Left hindlimb (tissue), 1 donor: ENCODE data around the gene NFIA.

ENCODE experiments used
- DNase-seq: peaks from one replicate; pipeline ENCODE4 v3.0.0-alpha.2; 2018

Gene NFIA

GRCh38 chr1:61085206-61085982 is 3.0 kb downstream of the NFIA start:
- no peak for DNase-seq

DNA sequence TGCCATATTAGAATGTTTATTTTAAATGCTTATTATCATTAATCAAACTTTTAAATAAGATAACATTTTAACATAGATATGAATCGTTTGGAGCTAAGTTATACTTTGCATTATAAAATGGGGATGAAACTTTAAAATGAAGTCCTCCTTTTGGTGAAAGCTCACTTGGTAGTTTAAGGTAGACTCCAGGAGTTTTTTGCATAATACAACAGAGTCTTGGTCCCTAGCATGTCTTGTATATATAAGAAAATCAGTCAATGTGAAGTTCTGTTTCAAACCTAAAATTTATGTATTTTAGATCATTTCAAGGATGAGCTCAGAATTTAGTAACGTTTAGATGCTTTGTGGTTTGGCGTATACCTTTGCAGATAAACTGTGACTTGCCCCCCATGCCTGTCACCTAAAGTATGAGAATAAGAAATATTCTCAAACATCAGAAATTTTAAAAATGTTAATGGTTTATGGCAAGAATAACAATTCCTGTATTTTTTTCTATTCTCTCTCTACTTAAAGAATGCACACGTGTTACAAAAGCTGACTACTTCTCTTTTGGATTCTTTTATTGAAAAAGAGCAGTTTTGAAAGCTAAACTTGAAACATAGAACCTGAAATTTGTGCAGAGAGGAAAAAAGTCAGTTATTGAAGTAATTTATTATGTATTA is 3.8 kb downstream of the NFIA start:
- DNase-seq: no peak

DNA sequence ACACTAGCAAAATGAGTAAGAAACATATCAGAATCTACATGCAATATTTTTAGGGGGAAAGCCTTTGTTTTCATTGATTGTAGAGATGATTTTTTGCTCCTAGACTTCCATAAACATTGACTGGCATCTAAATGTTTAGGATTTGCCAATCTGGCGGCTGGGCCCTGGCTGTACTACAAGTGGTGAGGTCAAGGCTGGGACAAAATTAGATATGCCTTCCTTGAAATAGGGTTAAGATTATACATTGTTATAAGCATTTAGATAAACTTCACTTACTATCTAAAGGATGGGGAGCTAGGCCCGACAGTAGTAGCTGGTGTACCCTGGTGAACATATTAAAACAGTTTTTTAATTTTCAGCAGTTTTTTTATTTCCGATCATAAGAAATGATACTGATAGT is 5.2 kb downstream of the NFIA start:
- no peak for DNase-seq

- no peak for DNase-seq
Observed at GRCh38 chr1:61088163-61088974, 6.0 kb downstream of the NFIA start.

- no peak for DNase-seq
Observed at GRCh38 chr1:61089338-61089737, 7.0 kb downstream of the NFIA start.

DNA sequence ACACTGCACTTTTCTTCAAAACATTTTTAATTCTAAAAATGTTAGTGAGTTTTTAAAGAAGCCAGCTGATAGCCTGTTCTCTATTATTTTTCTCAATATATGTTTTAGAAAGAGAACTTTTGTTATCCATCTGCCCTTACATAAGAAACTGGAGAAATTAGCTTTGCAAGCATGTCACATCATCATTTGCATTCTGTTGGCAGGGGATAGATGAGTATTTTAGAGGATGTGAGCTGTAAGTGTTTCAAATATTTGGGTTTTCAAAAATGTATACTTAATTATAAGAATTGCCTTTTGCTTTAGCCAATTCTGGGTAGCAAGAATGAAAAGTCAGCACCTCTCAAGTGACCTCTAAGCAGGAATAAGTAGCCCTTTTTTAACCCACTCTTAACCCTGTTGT is 7.4 kb downstream of the NFIA start:
- DNase-seq: no peak

DNA sequence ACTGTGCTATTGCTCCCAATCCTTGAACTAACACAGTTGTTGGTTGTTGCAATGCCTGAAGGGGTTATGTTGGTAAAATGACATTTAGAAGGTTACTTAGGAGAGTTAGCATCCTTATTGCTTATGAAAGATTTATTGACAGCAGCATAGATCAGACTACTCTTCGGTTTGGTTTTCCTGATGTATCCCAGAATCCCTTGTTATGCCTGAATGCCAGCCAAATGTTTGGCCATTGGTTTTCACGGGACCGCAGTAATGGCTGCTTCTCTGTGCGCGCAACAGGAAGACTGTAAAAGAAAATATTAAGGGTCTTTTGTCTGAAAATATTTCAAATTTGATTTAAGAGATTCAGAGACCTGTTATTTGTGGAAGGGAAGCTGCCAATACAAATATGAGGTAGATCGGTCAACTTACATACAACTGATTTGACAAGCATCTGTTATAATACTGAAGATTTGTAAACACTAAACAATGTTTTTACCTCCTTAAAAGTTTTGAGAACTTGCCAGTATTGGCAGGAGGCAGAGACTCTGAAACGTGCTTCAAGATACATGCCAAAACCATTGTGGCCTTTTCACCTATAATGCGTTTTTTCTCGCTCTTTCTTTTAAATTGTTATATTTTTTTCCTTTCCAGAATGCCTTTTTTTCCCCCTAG is 8.3 kb downstream of the NFIA start:
- no peak for DNase-seq

GRCh38 chr1:61091455-61091854 is 9.1 kb downstream of the NFIA start:
- no peak for DNase-seq

DNA sequence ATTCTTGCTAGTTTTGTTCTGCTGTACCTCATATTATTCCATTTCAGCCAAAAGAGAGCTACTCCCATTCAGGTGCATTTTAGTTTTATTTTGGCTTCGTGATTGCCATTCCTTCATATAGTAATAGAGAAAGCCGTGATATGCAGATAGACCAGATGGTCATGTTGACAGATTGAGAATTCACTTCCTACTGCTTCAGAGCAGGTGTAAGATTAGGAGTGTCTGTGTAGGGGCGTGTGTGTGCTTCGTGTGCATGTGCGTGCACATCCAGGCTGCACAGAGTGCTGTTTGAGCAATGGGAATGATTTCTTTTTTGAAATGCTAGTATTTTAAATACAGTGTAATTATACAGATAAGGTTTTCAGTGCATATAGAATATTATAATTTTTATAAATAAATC is 10.3 kb downstream of the NFIA start:
- DNase-seq: no peak

GRCh38 chr1:61093525-61094137 is 11.3 kb downstream of the NFIA start:
- DNase-seq: no peak

GRCh38 chr1:61094677-61095469 is 12.5 kb downstream of the NFIA start:
- DNase-seq: no peak

DNA sequence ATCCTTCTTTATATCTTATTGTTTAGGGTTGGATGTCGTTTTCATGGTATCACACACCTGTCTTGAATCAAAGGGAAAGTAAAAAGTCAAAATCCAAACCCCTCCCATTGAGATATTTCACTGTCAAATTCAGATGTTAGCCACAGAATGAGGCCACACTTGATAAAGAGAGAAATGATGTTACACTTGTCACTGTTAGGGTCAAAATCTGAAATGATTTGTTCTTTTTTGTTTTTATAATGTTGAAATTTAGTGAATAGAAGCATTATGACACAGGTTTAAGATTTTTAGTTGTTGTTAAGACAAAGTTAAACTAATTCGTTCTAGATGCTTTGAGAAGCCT is 13.1 kb downstream of the NFIA start:
- DNase-seq: no peak

- DNase-seq: no peak
Observed at GRCh38 chr1:61097317-61097716, 15.0 kb downstream of the NFIA start.

DNA sequence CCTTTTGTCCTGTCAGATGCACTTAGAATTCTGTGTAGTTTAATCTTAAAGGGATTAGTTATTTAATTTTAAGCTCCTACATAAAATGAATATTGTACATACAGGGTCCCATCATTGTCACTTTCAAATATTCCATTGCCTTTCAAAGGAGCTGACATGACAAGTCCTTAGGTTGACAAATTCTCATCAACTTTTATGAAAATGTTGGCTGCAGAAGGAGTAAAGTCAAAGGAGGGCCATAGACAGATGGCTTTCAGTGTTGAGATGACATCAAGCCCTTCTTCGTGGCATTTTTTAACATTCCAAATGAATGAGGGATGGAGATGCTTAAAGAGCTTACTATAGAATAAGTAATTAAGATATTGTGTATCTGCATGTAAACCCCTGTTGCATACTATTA is 15.4 kb downstream of the NFIA start:
- no peak for DNase-seq

- no peak for DNase-seq
Observed at GRCh38 chr1:61098333-61098732, 16.0 kb downstream of the NFIA start.

- no peak for DNase-seq
Observed at GRCh38 chr1:61098906-61099437, 16.6 kb downstream of the NFIA start.

DNA sequence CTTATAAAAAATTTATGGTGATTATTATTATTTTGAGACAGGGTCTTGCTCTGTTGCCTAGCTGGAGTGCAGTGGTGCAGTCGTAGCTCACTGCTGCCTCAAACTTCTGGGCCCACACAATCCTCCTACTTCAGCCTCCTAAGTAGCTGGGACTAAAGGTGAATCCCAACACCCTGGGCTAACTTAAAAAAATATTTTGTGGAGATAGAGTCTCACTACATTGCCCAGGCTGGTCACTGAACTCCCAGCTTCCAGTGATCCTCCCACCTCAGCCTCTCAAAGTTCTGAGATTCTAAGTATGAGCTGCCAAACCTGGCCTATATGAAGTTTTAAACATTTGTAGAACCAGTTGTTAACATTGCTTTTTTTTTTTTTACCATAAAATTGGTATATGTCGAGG is 18.2 kb downstream of the NFIA start:
- DNase-seq: no peak

DNA sequence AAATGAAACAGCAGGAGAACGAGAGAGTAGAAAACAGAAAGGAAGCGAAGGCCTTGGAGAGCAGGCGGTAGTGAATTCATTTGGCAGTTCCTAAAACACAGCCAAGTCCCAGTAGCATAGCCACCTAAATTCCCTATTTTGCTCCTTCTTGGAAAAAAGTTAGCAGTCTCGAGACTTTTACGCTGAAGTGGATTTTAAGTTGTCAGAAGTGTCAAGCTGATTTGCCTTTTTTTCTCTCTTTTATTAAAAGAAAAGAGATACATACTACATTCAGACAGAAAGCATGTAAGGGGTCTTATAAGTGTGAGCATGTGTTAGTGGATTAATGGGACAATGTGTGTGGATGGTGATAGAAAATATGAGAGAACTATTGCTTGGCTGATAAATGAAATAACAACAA is 19.2 kb downstream of the NFIA start:
- no peak for DNase-seq

GRCh38 chr1:61102041-61102440 is 19.7 kb downstream of the NFIA start:
- no peak for DNase-seq

DNA sequence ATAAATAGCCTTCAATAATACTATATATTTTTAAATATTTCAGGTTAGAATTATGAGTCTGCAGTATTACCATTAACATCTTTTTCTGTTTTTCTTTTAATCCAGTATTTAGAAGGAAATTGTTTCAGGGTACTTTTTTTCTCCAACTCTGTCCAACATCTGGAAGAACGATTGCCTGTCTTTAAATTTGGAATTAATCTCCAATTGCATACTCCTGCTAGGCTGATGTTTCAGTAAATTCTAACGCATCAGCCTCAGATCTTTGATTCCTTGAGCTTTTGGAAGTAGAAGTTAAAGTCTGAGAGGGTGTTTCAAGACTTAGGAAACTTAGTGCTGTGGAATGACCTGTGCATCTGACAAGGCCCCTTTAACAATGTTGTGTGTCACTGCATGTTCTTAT is 20.3 kb downstream of the NFIA start:
- no peak for DNase-seq

DNA sequence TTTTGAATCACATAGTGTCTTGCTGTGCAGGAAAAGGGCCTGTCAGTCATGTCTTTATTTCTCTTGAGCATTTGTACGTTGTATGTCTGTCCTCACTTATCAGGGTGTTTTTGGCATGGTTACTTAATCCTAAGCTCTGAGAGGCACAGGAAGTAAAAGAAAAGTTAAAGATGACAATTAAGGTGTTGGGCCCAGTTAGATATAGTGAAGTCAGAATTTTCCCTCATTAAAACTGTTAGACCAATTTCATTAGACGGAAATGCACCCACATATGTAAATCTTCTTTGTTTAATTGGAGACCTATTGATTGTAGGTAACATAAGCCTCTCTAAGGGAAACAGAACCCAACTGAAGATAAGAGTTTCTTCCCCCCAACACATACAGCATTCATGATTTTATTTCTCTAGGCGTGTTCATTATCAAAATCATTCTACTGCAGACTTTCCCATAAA is 21.9 kb downstream of the NFIA start:
- no peak for DNase-seq

DNA sequence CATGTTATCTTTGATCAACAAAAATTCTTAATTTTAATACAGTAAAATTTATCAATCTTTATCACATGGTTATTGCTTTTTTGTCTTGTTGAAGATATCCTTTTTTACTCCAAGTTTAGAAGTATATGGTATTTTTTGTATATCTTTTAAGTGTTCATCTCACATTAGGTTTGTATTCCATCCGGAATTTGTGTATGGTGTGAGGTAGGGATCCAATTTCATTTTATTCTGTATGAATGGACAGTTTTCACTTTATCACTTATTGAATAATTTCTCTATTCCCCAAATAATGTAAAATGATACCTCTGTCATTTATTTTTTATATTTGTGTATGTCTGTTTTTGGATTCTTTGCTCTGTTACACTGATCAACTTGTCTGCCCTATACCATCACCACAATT is 25.3 kb downstream of the NFIA start:
- no peak for DNase-seq
